Epithelial cell of proximal tubule (primary cell): ENCODE results near the gene SLC4A9. TPM values are rescaled to one million over a fixed set of nuclear protein-coding genes. Genes with fewer than 3 reads are reported as not detected.
A peak's percentile ranks its signal among the peaks of the same experiment; 100 is the strongest.

ENCODE experiments used
- DNase-seq: peaks from one replicate; pipeline ENCODE4 v3.0.0-alpha.2; 2011; ENCODE audit warnings: low read depth
- H3K4me3 ChIP-seq: 2 replicates; pipeline ENCODE4 v1.5.1; 2011; ENCODE audit warnings: low read depth, mild to moderate bottlenecking, low read length
- total RNA-seq: library from RNA; depleted of rRNA; stranded (reverse); fragments of >200 nt; gene quantifications from 2 replicates; pipeline ENCODE4 v1.2.3, GENCODE V29; 2015
- TF ChIP-seq, protein P1 (sequence below): conservative IDR thresholded peaks from 2 replicates; pipeline ENCODE4 v1.5.1; 2012; ENCODE audit warnings: low read depth, mild to moderate bottlenecking, low read length

SLC4A9 gene
- total RNA-seq, 1 donor from 2014 or later: not detected

DNA sequence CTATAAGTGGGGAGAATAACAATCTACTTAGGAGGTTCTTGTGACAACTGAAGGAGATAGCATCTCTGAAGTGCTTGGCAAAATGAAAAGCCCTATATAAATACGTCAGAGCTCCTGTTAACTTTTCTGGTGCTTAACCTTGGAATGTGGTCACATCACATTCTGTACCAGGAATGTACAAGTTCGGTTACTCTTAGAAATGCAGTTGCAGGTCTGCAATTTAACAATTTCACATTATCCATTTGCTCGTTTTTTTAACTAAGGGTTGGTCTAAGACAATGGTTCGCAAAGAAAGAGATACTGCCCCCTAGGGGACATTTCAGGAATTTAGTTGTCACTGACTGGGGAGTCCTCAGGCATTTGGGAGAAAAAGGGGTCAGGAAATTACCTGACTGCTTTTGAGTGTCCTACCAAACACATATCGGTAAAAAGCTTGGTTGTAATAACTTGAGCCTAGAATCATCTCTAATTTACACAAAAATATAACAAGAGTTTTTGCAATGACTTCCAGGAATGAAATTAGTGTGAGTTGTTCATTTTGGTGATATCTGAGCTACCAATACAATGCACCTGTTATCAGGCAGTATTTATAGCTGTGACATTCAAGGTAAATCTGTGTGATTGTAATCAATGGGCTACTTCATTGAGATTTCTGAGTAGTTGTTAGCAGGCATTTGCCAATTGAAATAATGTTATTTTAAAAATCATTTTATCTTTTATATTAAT, 8.2 kb upstream of the SLC4A9 start:
- no peak for DNase-seq
- TF ChIP-seq, protein P1, sequence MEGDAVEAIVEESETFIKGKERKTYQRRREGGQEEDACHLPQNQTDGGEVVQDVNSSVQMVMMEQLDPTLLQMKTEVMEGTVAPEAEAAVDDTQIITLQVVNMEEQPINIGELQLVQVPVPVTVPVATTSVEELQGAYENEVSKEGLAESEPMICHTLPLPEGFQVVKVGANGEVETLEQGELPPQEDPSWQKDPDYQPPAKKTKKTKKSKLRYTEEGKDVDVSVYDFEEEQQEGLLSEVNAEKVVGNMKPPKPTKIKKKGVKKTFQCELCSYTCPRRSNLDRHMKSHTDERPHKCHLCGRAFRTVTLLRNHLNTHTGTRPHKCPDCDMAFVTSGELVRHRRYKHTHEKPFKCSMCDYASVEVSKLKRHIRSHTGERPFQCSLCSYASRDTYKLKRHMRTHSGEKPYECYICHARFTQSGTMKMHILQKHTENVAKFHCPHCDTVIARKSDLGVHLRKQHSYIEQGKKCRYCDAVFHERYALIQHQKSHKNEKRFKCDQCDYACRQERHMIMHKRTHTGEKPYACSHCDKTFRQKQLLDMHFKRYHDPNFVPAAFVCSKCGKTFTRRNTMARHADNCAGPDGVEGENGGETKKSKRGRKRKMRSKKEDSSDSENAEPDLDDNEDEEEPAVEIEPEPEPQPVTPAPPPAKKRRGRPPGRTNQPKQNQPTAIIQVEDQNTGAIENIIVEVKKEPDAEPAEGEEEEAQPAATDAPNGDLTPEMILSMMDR: peak; percentile 90
- no peak overlapping the region for H3K4me3 ChIP-seq

DNA sequence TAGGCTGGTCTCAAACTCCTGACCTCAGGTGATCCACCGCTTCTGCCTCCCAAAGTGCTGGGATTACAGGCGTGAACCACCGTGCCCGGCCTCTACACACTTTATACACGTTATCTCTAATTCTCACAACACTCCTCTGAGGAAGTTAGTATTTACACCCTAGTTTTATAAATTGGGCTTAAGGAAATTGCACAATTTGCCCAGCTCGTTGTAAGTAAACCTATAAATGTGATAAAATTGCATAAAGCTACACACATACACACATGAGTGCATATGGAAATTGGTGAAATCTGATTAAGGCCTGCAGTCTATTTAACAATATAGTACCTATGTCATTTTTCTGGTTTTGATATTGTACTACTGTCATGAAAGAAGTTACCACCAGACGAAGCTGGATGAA, 4.4 kb upstream of the SLC4A9 start:
- H3K4me3 ChIP-seq: no peak overlapping the region
- TF ChIP-seq, protein P1: no peak
- DNase-seq: no peak

DNA sequence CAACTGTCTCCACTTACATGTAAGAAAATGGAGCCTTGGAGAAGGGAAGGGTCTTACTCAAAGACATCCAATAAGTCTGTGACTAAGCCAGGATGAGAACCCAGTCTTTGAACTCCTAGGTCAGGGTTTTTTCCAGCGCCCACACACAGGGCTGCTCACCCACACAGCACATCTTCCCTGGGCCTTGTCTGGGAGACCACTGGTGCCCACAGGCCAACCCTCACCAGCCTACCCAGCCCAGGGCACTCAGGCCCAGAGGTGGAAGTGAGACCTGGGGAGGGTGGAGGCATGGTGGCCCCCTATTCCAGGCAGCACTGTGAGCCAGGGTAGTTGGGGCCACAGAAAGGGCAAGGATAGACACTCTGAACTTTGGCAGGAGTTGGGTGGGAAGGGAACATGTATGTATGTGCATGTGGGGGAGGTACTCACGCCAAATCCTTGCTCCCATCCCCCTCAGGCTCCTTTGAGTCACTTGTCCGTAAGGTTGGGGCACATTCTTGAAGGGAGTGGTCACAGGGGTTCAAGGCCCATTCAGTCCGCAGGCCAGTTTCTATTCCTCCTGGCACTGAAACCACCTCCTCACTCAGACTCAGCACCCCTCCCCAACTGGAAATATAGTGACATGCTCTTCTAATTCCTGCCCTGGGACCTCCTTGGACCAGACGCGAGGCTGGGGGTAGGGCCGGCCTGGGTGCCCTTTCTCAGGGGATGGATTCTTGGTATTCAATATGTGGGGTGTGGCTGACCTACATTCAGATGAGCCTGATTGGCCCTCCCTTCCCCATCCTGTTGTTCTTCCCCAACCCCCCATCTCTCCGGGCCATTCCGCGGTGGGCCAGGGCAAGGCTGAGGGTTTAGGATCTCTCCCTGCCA, 2.9 kb upstream of the SLC4A9 start:
- TF ChIP-seq, protein P1: no peak
- no peak overlapping the region for H3K4me3 ChIP-seq
- no peak for DNase-seq

DNA sequence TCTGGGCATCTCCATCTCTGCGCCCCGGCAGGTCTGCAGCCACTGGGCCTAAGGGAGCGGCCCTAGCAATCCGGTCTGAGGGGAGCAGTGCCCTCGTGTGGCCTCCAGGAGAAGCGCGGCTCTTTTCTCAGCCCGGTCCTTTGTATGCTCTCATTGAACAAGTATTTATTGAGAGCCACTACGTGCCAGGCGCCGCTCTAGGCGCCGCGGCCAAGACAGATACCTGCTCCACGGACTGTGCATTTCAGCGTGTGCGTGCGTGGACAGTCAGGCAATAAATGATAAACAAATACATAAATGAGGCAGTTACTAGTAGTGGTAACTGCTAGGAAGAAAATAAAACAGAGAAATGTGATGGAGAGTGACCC, 2.3 kb upstream of the SLC4A9 start:
- TF ChIP-seq, protein P1: peak; percentile 94
- H3K4me3 ChIP-seq: peak overlapping the region; percentile 35
- DNase-seq: no peak

DNA sequence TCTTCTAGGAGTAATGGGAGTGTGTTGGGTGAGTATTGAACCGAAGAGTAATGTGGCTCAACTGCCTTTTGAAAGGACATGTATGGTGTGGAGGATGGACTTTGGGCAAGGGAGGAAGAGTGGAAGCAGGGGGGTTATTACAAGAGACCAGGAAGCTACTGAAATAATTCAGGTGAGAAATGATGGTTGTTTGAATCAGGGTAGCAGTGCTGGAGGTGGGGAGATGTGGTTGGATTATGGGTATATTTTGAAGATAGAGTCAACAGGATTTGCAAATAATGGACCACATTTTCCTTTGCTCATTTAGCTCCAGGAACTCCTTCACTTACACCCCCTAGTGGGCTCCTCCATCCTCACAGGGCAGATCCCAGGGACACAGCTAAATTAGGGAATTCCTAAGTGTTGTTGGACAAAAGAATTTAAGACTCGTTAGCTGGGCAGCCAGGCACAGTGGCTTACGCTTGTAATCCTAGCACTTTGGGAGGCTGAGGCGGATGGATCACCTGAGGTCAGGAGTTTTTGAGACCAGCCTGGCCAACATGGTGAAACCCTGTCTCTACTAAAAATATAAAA, 1.2 kb upstream of the SLC4A9 start:
- DNase-seq: no peak
- TF ChIP-seq, protein P1: peak; percentile 64

DNA sequence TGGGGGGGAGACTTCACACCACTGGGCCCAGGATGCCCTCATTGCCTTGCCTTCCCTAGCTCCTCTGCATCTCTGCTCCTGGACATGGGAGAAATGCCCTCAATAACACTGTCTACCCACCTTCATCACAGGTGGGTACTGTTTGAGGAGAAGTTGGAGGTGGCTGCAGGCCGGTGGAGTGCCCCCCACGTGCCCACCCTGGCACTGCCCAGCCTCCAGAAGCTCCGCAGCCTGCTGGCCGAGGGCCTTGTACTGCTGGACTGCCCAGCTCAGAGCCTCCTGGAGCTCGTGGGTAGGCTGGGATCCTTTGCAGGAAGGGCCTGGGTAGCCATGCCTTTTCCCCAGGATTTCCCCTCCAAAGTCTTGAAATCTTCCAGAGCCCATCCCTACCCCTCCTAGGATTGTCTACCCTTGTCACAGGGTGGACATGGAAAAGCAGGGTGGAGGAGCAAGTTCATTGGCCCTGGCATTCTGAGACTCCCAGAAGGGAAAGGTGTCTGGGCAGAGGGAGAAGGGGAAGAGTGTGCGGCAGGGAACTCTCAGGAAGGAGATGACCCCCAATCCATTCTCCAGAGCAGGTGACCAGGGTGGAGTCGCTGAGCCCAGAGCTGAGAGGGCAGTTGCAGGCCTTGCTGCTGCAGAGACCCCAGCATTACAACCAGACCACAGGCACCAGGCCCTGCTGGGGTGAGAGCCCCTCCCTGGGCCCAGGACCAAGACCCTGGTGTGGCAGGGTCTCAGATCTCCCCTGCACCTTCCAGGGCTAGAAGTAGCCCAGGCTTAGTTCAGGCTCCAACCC, 886 bp downstream of the SLC4A9 start:
- DNase-seq: no peak
- no peak overlapping the region for H3K4me3 ChIP-seq
- TF ChIP-seq, protein P1: no peak

More for the DNA sequence above, 1.2 kb upstream of the SLC4A9 start:
- H3K4me3 ChIP-seq: no peak overlapping the region
